Neural progenitor cell (in vitro differentiated cells): ENCODE results near the gene CELSR1.

ENCODE experiments used
- EZH2 ChIP-seq: fragments of 200-600 bp; sonication (generic); IDR thresholded peaks from 2 replicates; pipeline ENCODE4 v1.6.1; 2017; ENCODE audit warnings: antibody characterized with exemption, mild to moderate bottlenecking, moderate library complexity
- TF ChIP-seq, protein P1 (sequence below): fragments of 200-600 bp; sonication (generic); IDR thresholded peaks from 2 replicates; pipeline ENCODE4 v1.5.1; 2017; ENCODE audit warnings: antibody characterized with exemption, mild to moderate bottlenecking

- TF ChIP-seq, protein P1, sequence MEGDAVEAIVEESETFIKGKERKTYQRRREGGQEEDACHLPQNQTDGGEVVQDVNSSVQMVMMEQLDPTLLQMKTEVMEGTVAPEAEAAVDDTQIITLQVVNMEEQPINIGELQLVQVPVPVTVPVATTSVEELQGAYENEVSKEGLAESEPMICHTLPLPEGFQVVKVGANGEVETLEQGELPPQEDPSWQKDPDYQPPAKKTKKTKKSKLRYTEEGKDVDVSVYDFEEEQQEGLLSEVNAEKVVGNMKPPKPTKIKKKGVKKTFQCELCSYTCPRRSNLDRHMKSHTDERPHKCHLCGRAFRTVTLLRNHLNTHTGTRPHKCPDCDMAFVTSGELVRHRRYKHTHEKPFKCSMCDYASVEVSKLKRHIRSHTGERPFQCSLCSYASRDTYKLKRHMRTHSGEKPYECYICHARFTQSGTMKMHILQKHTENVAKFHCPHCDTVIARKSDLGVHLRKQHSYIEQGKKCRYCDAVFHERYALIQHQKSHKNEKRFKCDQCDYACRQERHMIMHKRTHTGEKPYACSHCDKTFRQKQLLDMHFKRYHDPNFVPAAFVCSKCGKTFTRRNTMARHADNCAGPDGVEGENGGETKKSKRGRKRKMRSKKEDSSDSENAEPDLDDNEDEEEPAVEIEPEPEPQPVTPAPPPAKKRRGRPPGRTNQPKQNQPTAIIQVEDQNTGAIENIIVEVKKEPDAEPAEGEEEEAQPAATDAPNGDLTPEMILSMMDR: no peak
- TF ChIP-seq EZH2: no peak
Observed at GRCh38 chr22:46556775-46557174, 19.4 kb upstream of the CELSR1 start.
